ENCODE data around the gene C1QB.

DNA sequence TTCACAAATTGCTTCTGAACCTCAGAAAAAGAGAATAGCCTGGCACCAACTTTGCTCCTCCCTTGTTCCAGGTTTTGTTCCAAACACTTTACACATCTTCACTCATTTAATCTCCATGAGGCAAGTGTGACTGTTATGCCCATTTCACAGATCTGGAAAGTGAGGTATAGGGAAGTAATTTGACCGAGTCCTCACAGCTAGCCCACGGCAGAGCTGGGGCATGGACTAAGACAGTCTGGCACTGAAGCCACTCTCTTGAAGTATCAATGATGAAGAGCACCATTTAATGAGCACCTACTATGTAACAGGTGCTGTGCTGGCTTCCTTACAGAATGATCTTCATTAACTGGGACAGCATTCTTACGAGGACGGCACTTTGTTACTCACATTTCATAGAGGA lies 19.0 kb downstream of the C1QB start:
- TF ChIP-seq POLR2A (IDR thresholded peaks at IDR 0.05) (no peak), POLR2AphosphoS5 (IDR thresholded peaks at IDR 0.05) (no peak)
- TF ChIP-seq, protein P1, sequence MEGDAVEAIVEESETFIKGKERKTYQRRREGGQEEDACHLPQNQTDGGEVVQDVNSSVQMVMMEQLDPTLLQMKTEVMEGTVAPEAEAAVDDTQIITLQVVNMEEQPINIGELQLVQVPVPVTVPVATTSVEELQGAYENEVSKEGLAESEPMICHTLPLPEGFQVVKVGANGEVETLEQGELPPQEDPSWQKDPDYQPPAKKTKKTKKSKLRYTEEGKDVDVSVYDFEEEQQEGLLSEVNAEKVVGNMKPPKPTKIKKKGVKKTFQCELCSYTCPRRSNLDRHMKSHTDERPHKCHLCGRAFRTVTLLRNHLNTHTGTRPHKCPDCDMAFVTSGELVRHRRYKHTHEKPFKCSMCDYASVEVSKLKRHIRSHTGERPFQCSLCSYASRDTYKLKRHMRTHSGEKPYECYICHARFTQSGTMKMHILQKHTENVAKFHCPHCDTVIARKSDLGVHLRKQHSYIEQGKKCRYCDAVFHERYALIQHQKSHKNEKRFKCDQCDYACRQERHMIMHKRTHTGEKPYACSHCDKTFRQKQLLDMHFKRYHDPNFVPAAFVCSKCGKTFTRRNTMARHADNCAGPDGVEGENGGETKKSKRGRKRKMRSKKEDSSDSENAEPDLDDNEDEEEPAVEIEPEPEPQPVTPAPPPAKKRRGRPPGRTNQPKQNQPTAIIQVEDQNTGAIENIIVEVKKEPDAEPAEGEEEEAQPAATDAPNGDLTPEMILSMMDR (IDR thresholded peaks at IDR 0.05 in 8 of 11, conservative IDR thresholded peaks at IDR 0.05 in 3 of 11): no peak
